Iris pigment epithelial cell (primary cell): ENCODE measurements around the gene OR10P1.

Experiments
- DNase-seq: peaks from one replicate; pipeline ENCODE4 v3.0.0-alpha.2; 2011; ENCODE audit warnings: low read depth

Gene OR10P1

GRCh38 chr12:55686366-55687010 is 49.8 kb downstream of the OR10P1 start:
- no peak for DNase-seq
